ENCODE data around the gene DTD1.

DNA sequence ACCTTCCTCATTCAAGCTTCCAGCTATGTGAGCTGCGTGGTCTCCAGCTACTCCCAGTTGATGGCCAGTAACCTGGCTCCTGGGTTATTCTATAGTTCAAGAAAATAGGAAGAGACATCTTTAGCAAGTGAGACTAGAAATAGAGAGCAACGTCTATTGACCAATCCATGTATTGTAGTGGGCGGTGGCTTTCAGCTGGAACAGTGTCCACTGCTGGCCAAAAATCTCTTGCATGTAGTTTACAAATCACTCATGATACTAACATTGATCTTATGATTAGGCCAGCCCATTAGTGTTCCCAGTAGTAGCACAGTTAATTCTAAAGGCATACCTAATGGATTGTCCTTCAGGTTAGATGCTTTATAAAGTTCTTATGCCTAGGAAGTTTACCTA lies 166.8 kb downstream of the DTD1 start:
- TF ChIP-seq, protein P1, sequence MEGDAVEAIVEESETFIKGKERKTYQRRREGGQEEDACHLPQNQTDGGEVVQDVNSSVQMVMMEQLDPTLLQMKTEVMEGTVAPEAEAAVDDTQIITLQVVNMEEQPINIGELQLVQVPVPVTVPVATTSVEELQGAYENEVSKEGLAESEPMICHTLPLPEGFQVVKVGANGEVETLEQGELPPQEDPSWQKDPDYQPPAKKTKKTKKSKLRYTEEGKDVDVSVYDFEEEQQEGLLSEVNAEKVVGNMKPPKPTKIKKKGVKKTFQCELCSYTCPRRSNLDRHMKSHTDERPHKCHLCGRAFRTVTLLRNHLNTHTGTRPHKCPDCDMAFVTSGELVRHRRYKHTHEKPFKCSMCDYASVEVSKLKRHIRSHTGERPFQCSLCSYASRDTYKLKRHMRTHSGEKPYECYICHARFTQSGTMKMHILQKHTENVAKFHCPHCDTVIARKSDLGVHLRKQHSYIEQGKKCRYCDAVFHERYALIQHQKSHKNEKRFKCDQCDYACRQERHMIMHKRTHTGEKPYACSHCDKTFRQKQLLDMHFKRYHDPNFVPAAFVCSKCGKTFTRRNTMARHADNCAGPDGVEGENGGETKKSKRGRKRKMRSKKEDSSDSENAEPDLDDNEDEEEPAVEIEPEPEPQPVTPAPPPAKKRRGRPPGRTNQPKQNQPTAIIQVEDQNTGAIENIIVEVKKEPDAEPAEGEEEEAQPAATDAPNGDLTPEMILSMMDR (IDR thresholded peaks at IDR 0.05; ENCODE audit: low read depth, low read length): no peak
- TF ChIP-seq POLR2A (IDR thresholded peaks at IDR 0.05; ENCODE audit: extremely low read depth, insufficient read length): no peak
